GM13976 (cell line): ENCODE results near the gene FBXO40.
"Not testable (repeated sequence)": the region's sequence is repeated elsewhere in the genome, so short reads cannot be mapped to it uniquely, and the experiment has no call there.

ENCODE experiments used
- DNase-seq: peaks from one replicate; pipeline ENCODE4 v3.0.0; 2012; ENCODE audit warnings: low spot score
- in situ Hi-C: fragments of 300-500 bp; cut with MboI; formaldehyde crosslinking; loops from one replicate; pipeline ENCODE4 v1.12.0; 2022; ENCODE audit warnings: low sequenced_read_pairs, mixed read lengths, inconsistent platforms; ENCODE audit not compliant: unreplicated experiment
- TF ChIP-seq, protein P1 (sequence below): IDR thresholded peaks from 2 replicates; pipeline ENCODE4 v1.5.1; 2012; ENCODE audit warnings: borderline replicate concordance, mild to moderate bottlenecking; ENCODE audit not compliant: insufficient read depth; ENCODE audit errors: extremely low read depth, missing control alignments, control extremely low read depth

Gene FBXO40

DNA sequence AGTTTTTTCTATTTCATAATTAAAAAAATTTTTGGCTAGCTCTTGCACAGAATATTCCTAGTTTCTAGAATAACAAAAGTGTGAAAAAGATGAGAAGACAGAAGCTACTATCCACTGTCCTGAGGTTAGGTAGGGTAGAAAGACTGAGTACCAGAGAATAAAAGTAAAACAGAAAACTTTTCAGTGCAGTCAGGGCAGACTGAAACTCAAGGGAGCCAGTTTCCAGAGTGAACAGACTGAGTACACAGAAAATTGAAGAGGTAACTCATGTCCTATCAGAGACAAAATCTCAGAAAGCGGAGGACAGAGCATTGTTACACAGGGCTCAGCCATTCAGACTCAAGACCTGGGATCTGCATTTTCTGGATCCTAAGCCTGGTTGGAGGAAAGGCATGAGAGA, 8.8 kb upstream of the FBXO40 start:
- TF ChIP-seq, protein P1, sequence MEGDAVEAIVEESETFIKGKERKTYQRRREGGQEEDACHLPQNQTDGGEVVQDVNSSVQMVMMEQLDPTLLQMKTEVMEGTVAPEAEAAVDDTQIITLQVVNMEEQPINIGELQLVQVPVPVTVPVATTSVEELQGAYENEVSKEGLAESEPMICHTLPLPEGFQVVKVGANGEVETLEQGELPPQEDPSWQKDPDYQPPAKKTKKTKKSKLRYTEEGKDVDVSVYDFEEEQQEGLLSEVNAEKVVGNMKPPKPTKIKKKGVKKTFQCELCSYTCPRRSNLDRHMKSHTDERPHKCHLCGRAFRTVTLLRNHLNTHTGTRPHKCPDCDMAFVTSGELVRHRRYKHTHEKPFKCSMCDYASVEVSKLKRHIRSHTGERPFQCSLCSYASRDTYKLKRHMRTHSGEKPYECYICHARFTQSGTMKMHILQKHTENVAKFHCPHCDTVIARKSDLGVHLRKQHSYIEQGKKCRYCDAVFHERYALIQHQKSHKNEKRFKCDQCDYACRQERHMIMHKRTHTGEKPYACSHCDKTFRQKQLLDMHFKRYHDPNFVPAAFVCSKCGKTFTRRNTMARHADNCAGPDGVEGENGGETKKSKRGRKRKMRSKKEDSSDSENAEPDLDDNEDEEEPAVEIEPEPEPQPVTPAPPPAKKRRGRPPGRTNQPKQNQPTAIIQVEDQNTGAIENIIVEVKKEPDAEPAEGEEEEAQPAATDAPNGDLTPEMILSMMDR, result no peak
- no peak for DNase-seq
- in situ Hi-C loops, result no loop called here

GRCh38 chr3:121593806-121594205, 627 bp downstream of the FBXO40 start:
- DNase-seq, in situ Hi-C loops: not testable (repeated sequence)

DNA sequence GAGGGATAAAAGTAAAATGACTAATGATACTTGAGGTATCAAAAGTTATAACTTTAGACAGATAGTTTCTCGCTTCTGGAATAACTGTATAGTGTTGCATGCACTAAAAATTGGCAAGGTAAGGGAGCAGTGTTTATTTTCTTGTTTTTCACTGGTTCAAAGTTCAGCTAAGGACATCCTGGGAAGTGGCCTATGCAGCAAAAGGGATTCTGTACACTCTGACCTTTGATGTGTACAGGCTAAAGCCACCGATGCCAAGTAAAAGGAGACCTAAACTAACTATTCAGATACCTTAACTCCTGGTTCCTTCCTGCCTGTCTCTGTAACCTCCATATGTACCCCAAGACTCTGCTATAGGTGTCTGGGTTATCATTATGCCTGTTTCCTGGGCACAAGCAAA, 1.7 kb downstream of the FBXO40 start:
- TF ChIP-seq, protein P1, result no peak
- in situ Hi-C loops, result no loop called here
- DNase-seq, result no peak

DNA sequence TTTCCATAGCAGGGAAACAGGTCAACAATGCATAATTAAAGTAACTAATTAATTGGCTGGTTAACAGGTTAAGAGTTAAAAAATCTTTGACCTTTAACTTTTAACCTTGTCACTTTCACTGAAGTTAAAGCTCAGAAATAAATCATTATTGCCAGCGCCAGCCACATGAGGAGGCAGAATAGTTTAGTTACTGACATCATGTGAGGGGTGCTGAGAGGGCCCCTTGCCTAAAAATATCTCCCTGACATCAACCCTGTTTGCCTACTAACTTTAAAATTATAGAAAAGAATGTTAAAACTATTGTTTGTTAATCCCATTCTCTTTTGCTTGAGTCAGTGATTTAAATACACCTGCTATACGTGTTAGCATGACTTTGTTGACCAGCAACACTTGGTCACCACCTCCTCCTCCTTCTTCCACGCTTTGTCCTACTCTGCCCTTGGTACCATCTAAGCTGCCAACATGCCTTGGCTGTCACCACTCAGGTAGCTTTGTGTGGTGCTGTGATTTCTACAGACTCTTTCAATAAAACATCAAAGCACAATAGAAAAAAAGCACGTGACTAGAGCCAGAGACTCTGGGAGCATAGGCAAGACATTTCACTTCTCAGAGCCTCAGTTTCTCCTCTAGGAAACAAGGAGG, 2.7 kb downstream of the FBXO40 start:
- in situ Hi-C loops, result no loop called here
- TF ChIP-seq, protein P1, result no peak
- DNase-seq, result no peak

- TF ChIP-seq, protein P1, result no peak
- in situ Hi-C loops, result no loop called here
- no peak for DNase-seq
Observed at GRCh38 chr3:121598564-121598963, 5.4 kb downstream of the FBXO40 start.

DNA sequence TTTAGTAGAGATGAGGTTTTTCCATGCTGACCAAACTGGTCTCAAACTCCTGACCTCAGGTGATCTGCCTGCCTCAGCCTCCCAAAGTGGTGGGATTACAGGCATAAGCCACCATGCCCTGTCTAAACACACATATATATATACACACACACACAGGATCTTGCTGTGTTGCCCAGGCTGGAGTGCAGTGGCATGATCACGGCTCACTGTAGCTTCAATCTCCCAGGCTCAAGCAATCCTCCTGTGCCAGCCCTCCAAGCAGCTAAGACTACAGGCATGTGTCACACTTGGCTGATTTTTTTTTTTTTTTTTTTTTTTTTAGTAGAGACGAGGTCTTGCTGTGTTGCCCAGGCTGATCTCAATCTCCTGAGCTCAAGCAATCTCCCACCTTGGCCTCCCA, 6.7 kb downstream of the FBXO40 start:
- in situ Hi-C loops, result not testable (repeated sequence)

DNA sequence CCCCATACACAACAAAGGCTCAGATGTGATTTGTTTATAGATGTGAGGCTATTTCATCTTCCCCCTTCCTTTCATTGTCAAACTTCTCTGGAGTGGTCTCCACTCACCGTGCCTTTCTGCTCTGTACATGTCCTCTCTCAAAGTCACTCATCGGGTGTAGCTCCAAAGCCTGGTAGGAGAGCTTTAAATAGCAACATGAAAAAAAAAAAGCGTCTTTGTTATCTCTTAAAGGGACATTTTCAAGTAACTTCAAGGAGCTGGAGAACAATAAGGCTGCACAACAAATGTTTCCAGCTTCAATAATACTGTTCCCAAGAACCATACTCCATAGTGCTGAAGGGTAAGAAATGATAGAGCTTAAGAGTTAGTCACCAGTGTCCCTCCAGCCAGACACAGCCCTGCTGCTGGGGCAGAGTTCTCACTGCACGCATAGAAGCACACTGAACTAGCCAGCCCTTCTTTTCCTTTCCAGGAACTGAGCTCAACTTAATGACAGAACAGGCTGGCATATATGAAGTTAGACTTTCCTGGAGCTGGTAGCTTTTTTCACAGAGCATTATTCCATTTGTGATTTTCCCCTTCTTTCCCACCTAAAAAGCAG, 8.1 kb downstream of the FBXO40 start:
- DNase-seq, result no peak
- in situ Hi-C loops, result no loop called here
- TF ChIP-seq, protein P1, result no peak

More for the DNA sequence above, 6.7 kb downstream of the FBXO40 start:
- not testable (repeated sequence) for DNase-seq
